ENCODE results near the gene MFSD6.

The MFSD6 gene

DNA sequence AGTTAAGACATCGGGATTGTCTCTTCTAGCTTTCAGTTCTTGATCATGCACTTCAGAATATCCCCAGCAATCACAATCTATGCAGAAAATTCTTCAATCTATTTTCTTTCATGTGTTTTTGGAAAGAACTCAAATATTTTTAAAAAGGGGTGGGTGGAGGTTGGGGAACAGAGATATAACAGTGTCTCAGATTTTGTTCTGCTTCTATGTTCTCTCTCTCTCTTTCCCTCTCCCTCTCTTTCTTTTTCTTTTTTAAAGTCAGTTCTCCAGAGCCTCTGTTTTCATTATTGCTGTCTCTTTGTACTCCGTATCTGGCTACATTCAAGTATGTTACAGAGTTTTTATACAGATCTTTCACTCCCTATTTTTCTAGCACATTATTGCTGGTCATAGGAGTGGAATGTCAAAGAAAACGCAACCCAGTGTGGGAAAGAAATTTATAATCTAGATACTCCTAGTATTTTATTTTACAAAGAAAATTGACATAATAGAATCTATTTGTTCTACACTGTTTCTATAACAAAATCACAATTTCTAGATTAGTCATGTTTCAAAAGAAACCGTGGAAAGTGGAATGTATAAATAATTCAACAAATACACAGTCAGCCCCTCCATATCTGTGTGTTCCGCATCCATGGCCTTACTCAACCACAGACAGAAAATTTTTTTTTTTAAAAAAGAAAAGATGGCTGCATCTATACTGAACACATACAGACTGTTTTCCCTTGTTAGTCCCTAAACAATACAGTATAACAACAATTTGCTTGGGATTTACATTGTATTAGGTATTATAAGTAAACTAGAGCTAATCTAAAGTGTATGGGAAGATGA, 137.6 kb downstream of the MFSD6 start:
- no peak for ATAC-seq (replicated peaks)
- H3K9me3 Mint-ChIP-seq, result peaks cover 8 to 18% of the 10 kb centered on the region in 2 donors
- H3K27me3 Mint-ChIP-seq, result no peaks in the 10 kb centered on the region
- H3K4me1 Mint-ChIP-seq (ENCODE audit: low read depth in 2 of 2), result peaks cover 0 to 4% of the 10 kb centered on the region in 2 donors
- H3K4me3 Mint-ChIP-seq, result no peak overlapping the region
- H3K36me3 Mint-ChIP-seq (ENCODE audit: insufficient read depth), result no peaks in the 10 kb centered on the region
- H3K27ac Mint-ChIP-seq, result no peak overlapping the region
- DNase-seq, result no peak

DNA sequence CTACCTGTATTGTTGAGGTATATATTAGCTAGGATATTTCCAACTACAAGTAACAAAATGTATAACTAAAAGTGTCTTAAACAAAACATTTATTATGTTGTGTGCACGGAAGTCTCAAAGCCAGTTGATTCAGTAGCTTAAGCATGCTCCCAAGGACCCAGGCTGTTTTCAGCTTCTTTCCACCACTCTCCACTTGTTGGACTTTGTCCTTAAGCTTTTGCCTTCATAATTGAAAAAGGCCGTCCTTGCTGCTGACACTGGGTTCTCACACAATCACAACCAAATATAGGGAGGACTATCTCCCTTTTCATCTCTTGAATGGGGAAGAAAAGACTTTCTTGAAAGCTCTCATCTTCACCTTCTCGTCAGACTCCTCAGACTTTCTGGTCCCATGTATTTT, 138.6 kb downstream of the MFSD6 start:
- Mint-ChIP-seq H3K4me1 (ENCODE audit: low read depth in 2 of 2) (peaks cover 1 to 5% of the 10 kb centered on the region in 2 donors), H3K36me3 (ENCODE audit: insufficient read depth) (peaks cover under 1% of the 10 kb centered on the region), H3K27ac (peak overlapping the region in 1 of 2 donors; percentile 83), H3K9me3 (peaks cover 5 to 8% of the 10 kb centered on the region in 2 donors), H3K27me3 (no peaks in the 10 kb centered on the region), H3K4me3 (no peak overlapping the region)
- ATAC-seq (replicated peaks) (no peak), DNase-seq (no peak)

DNA sequence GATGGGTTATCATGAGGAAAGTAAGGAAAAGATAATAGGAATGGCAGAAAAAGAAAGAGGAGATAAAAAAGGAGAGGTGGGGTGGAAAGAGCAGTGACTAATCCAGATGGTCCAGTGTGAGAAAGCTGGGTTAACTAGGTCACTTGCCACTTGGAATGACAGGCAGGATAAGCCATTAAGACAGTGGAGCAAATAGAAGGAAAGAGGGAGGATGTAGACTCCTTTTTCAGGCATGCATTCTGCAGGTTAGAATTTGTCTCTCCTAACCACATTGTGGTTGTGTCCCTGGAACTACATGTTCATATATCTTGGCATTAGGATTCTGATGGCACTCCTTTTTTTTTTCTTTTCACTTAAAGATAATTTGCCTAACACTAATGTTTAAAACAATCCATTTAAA, 139.7 kb downstream of the MFSD6 start:
- Mint-ChIP-seq H3K27me3 (no peaks in the 10 kb centered on the region), H3K9me3 (no peaks in the 10 kb centered on the region), H3K36me3 (ENCODE audit: insufficient read depth) (peaks cover 7% of the 10 kb centered on the region), H3K27ac (no peak overlapping the region), H3K4me1 (ENCODE audit: low read depth in 2 of 2) (peaks cover 8 to 12% of the 10 kb centered on the region in 2 donors), H3K4me3 (no peak overlapping the region)
- ATAC-seq (replicated peaks), result no peak
- DNase-seq, result no peak

DNA sequence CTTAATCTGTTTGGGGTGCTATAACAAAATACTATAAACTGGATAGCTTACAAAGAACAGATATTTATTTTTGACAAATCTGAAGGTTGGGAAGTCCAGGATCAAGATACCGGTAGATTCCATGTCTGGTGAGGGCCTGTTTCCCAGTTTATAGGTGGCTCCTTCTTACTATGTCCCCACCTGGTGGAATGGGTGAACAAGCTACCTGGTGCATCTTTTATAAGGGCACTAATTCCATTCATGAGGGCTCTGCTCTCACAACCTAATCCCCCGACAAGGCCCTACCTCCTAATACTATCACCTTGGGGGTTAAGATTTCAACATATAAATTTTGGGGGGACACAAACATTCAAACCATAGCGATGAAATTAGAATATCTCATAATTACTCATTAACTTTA, 142.0 kb downstream of the MFSD6 start:
- no peak overlapping the region for H3K27ac Mint-ChIP-seq
- H3K4me3 Mint-ChIP-seq, result no peak overlapping the region
- no peak for DNase-seq
- H3K4me1 Mint-ChIP-seq (ENCODE audit: low read depth in 2 of 2), result peaks cover 8 to 12% of the 10 kb centered on the region in 2 donors
- no peaks in the 10 kb centered on the region for H3K9me3 Mint-ChIP-seq
- peaks cover 7% of the 10 kb centered on the region for H3K36me3 Mint-ChIP-seq (ENCODE audit: insufficient read depth)
- no peak for ATAC-seq (replicated peaks)
- no peaks in the 10 kb centered on the region for H3K27me3 Mint-ChIP-seq
